GM23338 (cell line): ENCODE data around the gene ZPR1. TPM values are rescaled to one million over a fixed set of nuclear protein-coding genes. Genes with fewer than 3 reads are reported as not detected.

Experiments used
- ATAC-seq: fragments of 200-7000 bp; cut with Tn5 transposase; 3 replicates; pipeline ENCODE4 v1.9.1; 2020
- DNase-seq: peaks from one replicate; pipeline ENCODE4 v3.0.0-alpha.2; 2015; ENCODE audit warnings: low spot score
- H2AFZ ChIP-seq: fragments of 200-600 bp; sonication (generic); 2 replicates; pipeline ENCODE4 v1.8.0; 2016; ENCODE audit warnings: antibody characterized with exemption, mild to moderate bottlenecking, moderate library complexity
- H3F3A ChIP-seq: fragments of 200-600 bp; sonication (generic); replicated peaks from 2 replicates; pipeline ENCODE4 v1.8.0; 2017; ENCODE audit warnings: antibody characterized with exemption, mixed run types, low read depth
- H3K27ac ChIP-seq: fragments of 200-600 bp; sonication (generic); 2 replicates; pipeline ENCODE4 v1.6.1; 2016; ENCODE audit warnings: low read depth
- H3K27me3 ChIP-seq: fragments of 200-600 bp; sonication (generic); 2 replicates; pipeline ENCODE4 v1.8.0; 2016; ENCODE audit warnings: mild to moderate bottlenecking, mixed run types, moderate library complexity; ENCODE audit not compliant: insufficient read depth
- H3K36me3 ChIP-seq: fragments of 200-600 bp; sonication (generic); 2 replicates; pipeline ENCODE4 v1.8.0; 2016; ENCODE audit warnings: mild to moderate bottlenecking; ENCODE audit not compliant: insufficient read depth
- H3K4me1 ChIP-seq: fragments of 200-600 bp; sonication (generic); 2 replicates; pipeline ENCODE4 v1.8.0; 2016; ENCODE audit warnings: mild to moderate bottlenecking, moderate library complexity; ENCODE audit not compliant: insufficient read depth
- H3K4me2 ChIP-seq: fragments of 200-600 bp; sonication (generic); 2 replicates; pipeline ENCODE4 v1.7.1; 2017; ENCODE audit warnings: mixed run types
- H3K4me3 ChIP-seq: fragments of 200-600 bp; sonication (generic); 2 replicates; pipeline ENCODE4 v1.6.1; 2016; ENCODE audit warnings: mixed run types
- H3K79me2 ChIP-seq: fragments of 200-600 bp; sonication (generic); replicated peaks from 2 replicates; pipeline ENCODE4 v1.8.0; 2017; ENCODE audit warnings: mild to moderate bottlenecking; ENCODE audit not compliant: insufficient read depth
- H3K9me2 ChIP-seq: fragments of 200-600 bp; sonication (generic); 2 replicates; pipeline ENCODE4 v1.8.0; 2017; ENCODE audit not compliant: insufficient read depth
- H4K20me1 ChIP-seq: fragments of 200-600 bp; sonication (generic); replicated peaks from 2 replicates; pipeline ENCODE4 v1.8.0; 2017; ENCODE audit warnings: mild to moderate bottlenecking; ENCODE audit not compliant: insufficient read depth
- H3K27ac Mint-ChIP-seq: 2 replicates; pipeline ENCODE4 v1.8.0; 2020; ENCODE audit warnings: inconsistent platforms, mild to moderate bottlenecking, moderate library complexity, mixed read lengths
- H3K27me3 Mint-ChIP-seq: 3 replicates; pipeline ENCODE4 v1.8.0; 2022; ENCODE audit warnings: low read depth, mild to moderate bottlenecking, moderate library complexity, mixed read lengths, inconsistent platforms; ENCODE audit not compliant: insufficient read depth, poor library complexity
- H3K36me3 Mint-ChIP-seq: 3 replicates; pipeline ENCODE4 v1.8.0; 2021; ENCODE audit warnings: low read depth, mild to moderate bottlenecking, inconsistent platforms, moderate library complexity, mixed read lengths
- H3K4me1 Mint-ChIP-seq: 3 replicates; pipeline ENCODE4 v1.8.0; 2020; ENCODE audit warnings: mild to moderate bottlenecking, inconsistent platforms, mixed read lengths
- H3K4me3 Mint-ChIP-seq: 3 replicates; pipeline ENCODE4 v1.8.0; 2021; ENCODE audit warnings: moderate library complexity, mild to moderate bottlenecking, inconsistent platforms, mixed read lengths
- H3K9me3 Mint-ChIP-seq: 3 replicates; pipeline ENCODE4 v1.8.0; 2020; ENCODE audit warnings: moderate library complexity, mild to moderate bottlenecking, inconsistent platforms, mixed read lengths
- ETS1 ChIP-seq: IDR thresholded peaks from 2 replicates; pipeline ENCODE4 v1.6.1; 2016; ENCODE audit warnings: antibody characterized with exemption
- EZH2phosphoT487 ChIP-seq: fragments of 200-600 bp; sonication (generic); IDR thresholded peaks from one replicate; pipeline ENCODE4 v1.8.1; 2018; ENCODE audit warnings: antibody characterized with exemption; ENCODE audit not compliant: unreplicated experiment
- JUNB ChIP-seq: IDR thresholded peaks from one replicate; pipeline ENCODE4 v1.6.1; 2016; ENCODE audit warnings: antibody characterized with exemption; ENCODE audit not compliant: unreplicated experiment
- NANOG ChIP-seq: IDR thresholded peaks from 2 replicates; pipeline ENCODE4 v1.6.1; 2016; ENCODE audit warnings: antibody characterized with exemption, borderline replicate concordance
- POLR2AphosphoS5 ChIP-seq: IDR thresholded peaks from 2 replicates; pipeline ENCODE4 v1.6.1; 2016; ENCODE audit warnings: antibody characterized with exemption, low read depth
- STAT1 ChIP-seq: IDR thresholded peaks from one replicate; pipeline ENCODE4 v1.6.1; 2016; ENCODE audit warnings: antibody characterized with exemption; ENCODE audit not compliant: unreplicated experiment
- ZNF462 ChIP-seq: fragments of 250-450 bp; sonication (Bioruptor Pico); IDR thresholded peaks from 2 replicates; pipeline ENCODE4 v1.5.0; 2020; ENCODE audit warnings: mild to moderate bottlenecking, moderate library complexity
- polyA plus RNA-seq: library from polyadenylated mRNA; unstranded; fragments of >200 nt; fragmentation: Nextera tagmentation; extraction: Ambion mirVana; gene quantifications from 2 replicates; pipeline ENCODE4 v1.2.1, GENCODE V29; 2016
- total RNA-seq: library from RNA; depleted of rRNA; stranded (reverse); fragments of >200 nt; shearing (Covaris generic); gene quantifications from 2 replicates; pipeline ENCODE4 v1.2.3, GENCODE V29; 2014

The ZPR1 gene
- total and polyA plus RNA-seq, 2 experiments from 2014 or later, result 55.4 to 96.7 TPM

- Histone ChIP-seq H3K4me1 (peaks cover 30% of the 10 kb centered on the region), H3F3A (peaks cover 12% of the 10 kb centered on the region; the same call in 1 of the 2 replicates), H3K27ac (no peak overlapping the region), H3K27me3 (no peaks in the 10 kb centered on the region), H3K4me3 (no peak overlapping the region), H3K9me2 (no peaks in the 10 kb centered on the region), H2AFZ (no peak overlapping the region), H3K36me3 (no peaks in the 10 kb centered on the region), H3K79me2 (no peaks in the 10 kb centered on the region), H3K4me2 (no peak overlapping the region), H4K20me1 (no peaks in the 10 kb centered on the region)
- TF ChIP-seq NANOG, result no peak
- no peak for TF ChIP-seq EZH2phosphoT487
- no peak for TF ChIP-seq STAT1
- TF ChIP-seq JUNB, result no peak
- no peak for TF ChIP-seq ZNF462 (CRISPR knock-in tag)
- no peak for TF ChIP-seq POLR2AphosphoS5
- no peak for TF ChIP-seq ETS1
- H3K36me3 Mint-ChIP-seq, result no peaks in the 10 kb centered on the region
- H3K9me3 Mint-ChIP-seq, result no peaks in the 10 kb centered on the region; the same call in 2 of the 3 replicates
- H3K27me3 Mint-ChIP-seq, result peaks cover 9% of the 10 kb centered on the region
- DNase-seq, result no peak
- H3K4me3 Mint-ChIP-seq, result no peak overlapping the region
- peaks cover 30% of the 10 kb centered on the region for H3K4me1 Mint-ChIP-seq
- no peak for ATAC-seq
- no peak overlapping the region for H3K27ac Mint-ChIP-seq
Observed at GRCh38 chr11:116727990-116728389, 59.8 kb downstream of the ZPR1 start.
